NCI-H2196 (cell line): ENCODE measurements around the gene FMC1.
"Not testable (repeated sequence)": the region's sequence is repeated elsewhere in the genome, so short reads cannot be mapped to it uniquely, and the experiment has no call there.

Source experiments
- DNase-seq: peaks from one replicate; lab custom pipeline; 2025; ENCODE audit not compliant: unreplicated experiment; lab: John Stamatoyannopoulos, UW

The FMC1 gene

DNA sequence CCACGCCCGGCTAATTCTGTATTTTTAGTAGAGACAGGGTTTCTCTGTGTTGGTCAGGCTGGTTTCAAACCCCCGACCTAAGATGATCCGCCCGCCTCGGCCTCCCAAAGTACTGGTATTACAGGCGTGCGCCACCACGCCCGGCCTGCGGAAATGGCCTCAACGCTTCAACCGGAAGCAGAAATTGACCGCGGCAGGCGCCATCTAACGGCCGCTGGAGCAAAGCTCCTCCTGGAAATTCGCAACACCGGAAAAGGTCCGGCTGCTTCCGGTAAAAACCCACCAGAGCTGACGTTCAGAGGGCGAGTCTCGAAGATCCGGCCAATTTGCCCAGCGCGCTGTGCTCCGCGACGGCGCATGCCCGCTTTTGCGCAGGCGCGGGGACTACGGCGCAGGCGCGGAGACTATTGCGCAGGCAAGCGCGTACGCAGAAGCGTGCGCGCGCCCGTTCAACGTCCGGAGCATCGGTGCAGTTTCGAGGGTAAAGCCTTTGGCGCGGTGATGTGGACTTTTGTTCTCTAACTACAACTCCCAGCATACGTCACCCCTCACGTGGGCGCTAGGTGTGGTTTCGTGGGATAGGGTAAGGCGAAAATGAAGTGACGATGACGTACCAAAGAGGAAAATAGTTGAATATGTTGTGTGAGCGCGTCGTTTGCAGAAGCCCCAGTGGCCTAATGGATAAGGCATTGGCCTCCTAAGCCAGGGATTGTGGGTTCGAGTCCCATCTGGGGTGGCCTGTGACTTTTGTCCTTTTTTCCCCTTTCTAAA is 915 bp upstream of the FMC1 start:
- peak; percentile 99 for DNase-seq

DNA sequence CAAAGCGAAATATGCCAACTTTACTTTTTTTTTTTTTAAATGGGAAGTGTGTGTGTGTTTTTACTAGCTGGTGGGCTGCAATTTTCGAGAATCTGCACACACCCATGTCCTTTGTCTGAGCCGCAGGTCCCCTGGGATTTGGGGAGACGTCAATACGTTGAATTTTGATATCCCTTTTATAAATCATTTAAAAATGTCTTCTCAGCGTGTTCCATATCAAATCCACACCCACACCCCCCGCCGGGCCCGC is 404 bp upstream of the FMC1 start:
- DNase-seq, result no peak

- DNase-seq, result no peak
Observed at GRCh38 chr7:139341776-139342226, 664 bp downstream of the FMC1 start.

- DNase-seq, result no peak
Observed at GRCh38 chr7:139345042-139345441, 3.9 kb downstream of the FMC1 start.

- DNase-seq, result no peak
Observed at GRCh38 chr7:139351027-139351426, 9.9 kb downstream of the FMC1 start.

GRCh38 chr7:139354729-139355128 is 13.6 kb downstream of the FMC1 start:
- no peak for DNase-seq

- no peak for DNase-seq
Observed at GRCh38 chr7:139355320-139355719, 14.2 kb downstream of the FMC1 start.

- not testable (repeated sequence) for DNase-seq
Observed at GRCh38 chr7:139357729-139358506, 16.8 kb downstream of the FMC1 start.

GRCh38 chr7:139358541-139359365 is 17.6 kb downstream of the FMC1 start:
- peak; percentile 60 for DNase-seq

GRCh38 chr7:139359366-139360209 is 18.5 kb downstream of the FMC1 start, which contains the start of gene LUC7L2:
Gene LUC7L2 (plus strand): TSS chr7:139359894. CDS start chr7:139360262, 368 bp downstream.
- DNase-seq, result peak; percentile 99

GRCh38 chr7:139360210-139360947 is 19.2 kb downstream of the FMC1 start:
- peak; percentile 96 for DNase-seq

- no peak for DNase-seq
Observed at GRCh38 chr7:139360948-139361307, 19.8 kb downstream of the FMC1 start.

DNA sequence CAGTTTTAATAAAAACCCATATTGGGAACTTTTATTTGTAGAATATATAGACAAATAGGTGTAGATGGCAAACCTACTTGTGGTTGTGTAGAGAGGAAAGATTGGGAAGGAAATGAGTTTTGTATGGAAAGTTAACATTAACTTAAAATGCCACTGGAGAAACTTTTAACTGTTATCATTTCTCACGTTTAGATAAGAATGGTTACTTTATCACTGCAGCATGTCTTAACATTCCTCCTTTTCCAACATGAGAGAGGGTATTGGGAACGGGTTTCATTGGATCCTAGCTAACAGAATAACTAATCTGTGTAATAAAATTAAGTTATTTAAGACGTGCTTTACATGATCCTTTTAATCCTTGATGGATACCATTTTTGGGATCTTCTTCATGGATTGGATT is 20.4 kb downstream of the FMC1 start:
- no peak for DNase-seq

DNA sequence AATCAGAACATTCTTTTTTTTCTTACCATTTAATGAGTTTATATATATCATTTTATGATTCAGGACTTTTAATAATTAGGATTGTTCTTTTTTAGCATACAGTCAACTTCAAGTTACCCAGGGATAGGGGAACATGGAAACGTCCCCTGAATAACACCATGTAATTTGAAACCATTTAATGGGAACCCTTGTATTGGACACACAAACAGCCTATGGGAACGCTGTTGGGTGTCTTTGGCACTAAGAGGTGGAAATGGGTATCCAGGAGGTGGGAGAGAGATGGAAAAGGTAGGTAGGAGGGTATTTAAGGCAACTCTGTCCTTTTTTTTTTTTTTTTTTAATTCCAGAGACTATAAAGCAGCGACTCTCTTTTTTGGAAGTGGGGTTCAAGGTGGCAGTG is 21.2 kb downstream of the FMC1 start:
- no peak for DNase-seq

DNA sequence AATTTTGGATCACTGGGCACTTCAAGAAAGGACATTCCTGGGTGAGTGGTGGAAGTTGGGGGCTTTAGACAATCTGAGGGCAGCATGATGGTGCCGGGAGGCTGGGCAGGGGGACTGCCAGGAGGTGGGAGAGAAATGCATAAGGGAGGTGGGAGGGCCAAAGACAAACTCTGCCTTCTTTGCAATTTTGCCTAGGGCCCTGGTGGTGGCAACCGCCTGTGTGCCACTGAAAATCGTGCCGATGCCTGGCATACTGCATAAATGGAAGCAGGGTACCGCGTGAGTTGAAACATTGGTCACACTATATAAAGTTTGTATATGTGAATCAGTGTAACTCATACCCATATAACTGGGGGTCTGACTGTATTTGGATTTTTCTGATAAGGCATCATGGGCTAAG is 21.8 kb downstream of the FMC1 start:
- no peak for DNase-seq

GRCh38 chr7:139365336-139365735 is 24.2 kb downstream of the FMC1 start:
- no peak for DNase-seq

DNA sequence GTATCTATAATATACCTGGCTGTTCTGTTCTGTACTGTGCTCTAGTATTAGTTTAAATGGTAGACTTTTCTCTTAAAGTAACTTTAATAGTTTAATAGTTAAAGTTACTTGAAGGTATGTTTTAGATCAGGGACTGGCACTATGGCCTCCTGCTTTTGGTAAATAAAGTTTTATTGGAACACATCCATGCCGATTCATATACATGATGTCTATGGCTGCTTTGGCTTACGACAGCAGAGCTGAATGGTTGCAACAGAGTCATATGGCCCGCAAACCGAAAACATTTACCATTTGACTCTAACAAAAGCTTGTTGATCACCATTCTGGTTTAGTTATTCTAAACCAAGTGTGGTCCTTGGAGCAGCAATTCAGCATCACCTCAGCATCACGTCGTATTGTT is 25.3 kb downstream of the FMC1 start:
- DNase-seq, result no peak

GRCh38 chr7:139367438-139368155 is 26.5 kb downstream of the FMC1 start:
- DNase-seq, result no peak

DNA sequence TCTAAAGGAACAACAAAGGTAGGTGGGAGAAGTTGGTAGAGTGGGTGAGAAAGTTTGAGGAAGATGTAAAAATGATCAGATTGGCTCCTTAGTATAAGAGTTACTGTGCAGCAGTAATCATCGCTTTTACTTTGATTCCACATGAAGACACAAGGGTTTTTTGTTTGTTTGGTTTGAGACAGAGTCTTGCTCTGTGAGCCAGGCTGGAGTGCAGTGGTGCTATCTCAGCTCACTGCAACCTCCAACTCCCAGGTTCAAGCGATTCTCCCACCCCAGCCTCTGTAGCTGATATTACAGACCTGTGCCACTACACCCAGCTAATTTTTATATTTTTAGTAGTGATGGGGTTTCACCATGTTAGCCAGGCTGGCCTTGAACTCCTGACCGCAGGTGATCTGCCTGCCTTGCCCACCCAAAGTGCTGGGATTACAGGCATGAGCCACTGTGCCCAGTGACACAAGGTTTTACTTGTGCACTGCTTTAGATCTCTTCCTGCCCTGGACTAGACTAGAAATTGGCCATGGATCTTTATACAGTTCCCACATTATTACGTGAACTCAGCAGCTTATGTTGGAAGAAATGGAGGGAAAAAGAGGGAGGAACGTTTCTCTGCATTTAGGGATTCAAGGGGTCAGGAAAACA is 29.3 kb downstream of the FMC1 start:
- no peak for DNase-seq
